ENCODE results near the gene SGCD. TPM values are rescaled to one million over a fixed set of nuclear protein-coding genes. Genes with fewer than 3 reads are reported as not detected.

Gene SGCD
- total RNA-seq, 1 donor = 0.10 TPM

GRCh38 chr5:156800929-156801328 lies 474.0 kb downstream of the SGCD start:
- H3K27me3 ChIP-seq (ENCODE audit: insufficient read depth, low read length) = no peaks in the 10 kb centered on the region
- no peak overlapping the region for H3K4me3 ChIP-seq (ENCODE audit: low read length)
- no peaks in the 10 kb centered on the region for H3K9me3 ChIP-seq (ENCODE audit: low read depth, low read length)
- no peaks in the 10 kb centered on the region for H3K4me1 ChIP-seq (ENCODE audit: insufficient read depth, low read length)

GRCh38 chr5:156802501-156802900 lies 475.5 kb downstream of the SGCD start:
- no peaks in the 10 kb centered on the region for H3K4me1 ChIP-seq (ENCODE audit: insufficient read depth, low read length)
- no peak overlapping the region for H3K4me3 ChIP-seq (ENCODE audit: low read length)
- no peaks in the 10 kb centered on the region for H3K27me3 ChIP-seq (ENCODE audit: insufficient read depth, low read length)
- H3K9me3 ChIP-seq (ENCODE audit: low read depth, low read length) = no peaks in the 10 kb centered on the region

GRCh38 chr5:156803404-156803803 lies 476.4 kb downstream of the SGCD start:
- Histone ChIP-seq H3K4me1 (ENCODE audit: insufficient read depth, low read length) (no peaks in the 10 kb centered on the region), H3K4me3 (ENCODE audit: low read length) (no peak overlapping the region), H3K9me3 (ENCODE audit: low read depth, low read length) (no peaks in the 10 kb centered on the region), H3K27me3 (ENCODE audit: insufficient read depth, low read length) (no peaks in the 10 kb centered on the region)

GRCh38 chr5:156812959-156813358 lies 486.0 kb downstream of the SGCD start:
- no peaks in the 10 kb centered on the region for H3K9me3 ChIP-seq (ENCODE audit: low read depth, low read length)
- no peaks in the 10 kb centered on the region for H3K4me1 ChIP-seq (ENCODE audit: insufficient read depth, low read length)

GRCh38 chr5:156815988-156816599 lies 489.1 kb downstream of the SGCD start:
- H3K4me1 ChIP-seq (ENCODE audit: insufficient read depth, low read length) = no peaks in the 10 kb centered on the region
- no peaks in the 10 kb centered on the region for H3K27me3 ChIP-seq (ENCODE audit: insufficient read depth, low read length)
- H3K9me3 ChIP-seq (ENCODE audit: low read depth, low read length) = no peaks in the 10 kb centered on the region
- no peak overlapping the region for H3K4me3 ChIP-seq (ENCODE audit: low read length)

More at GRCh38 chr5:156812959-156813358, 486.0 kb downstream of the SGCD start:
- H3K4me3 ChIP-seq (ENCODE audit: low read length) = no peak overlapping the region
- no peaks in the 10 kb centered on the region for H3K27me3 ChIP-seq (ENCODE audit: insufficient read depth, low read length)
